ENCODE measurements around the gene SUMO2. TPM values are rescaled to one million over a fixed set of nuclear protein-coding genes. Genes with fewer than 3 reads are reported as not detected.

Gene SUMO2
- total RNA-seq, 1 experiment from 2014 or later = 193 TPM

- peak; percentile 100 for DNase-seq (ENCODE audit: low spot score)
These were observed 58.5 kb downstream of the SUMO2 start for GRCh38 chr17:75124041-75124818.

GRCh38 chr17:75118307-75118706, 64.5 kb downstream of the SUMO2 start:
- no peak for DNase-seq (ENCODE audit: low spot score)

DNA sequence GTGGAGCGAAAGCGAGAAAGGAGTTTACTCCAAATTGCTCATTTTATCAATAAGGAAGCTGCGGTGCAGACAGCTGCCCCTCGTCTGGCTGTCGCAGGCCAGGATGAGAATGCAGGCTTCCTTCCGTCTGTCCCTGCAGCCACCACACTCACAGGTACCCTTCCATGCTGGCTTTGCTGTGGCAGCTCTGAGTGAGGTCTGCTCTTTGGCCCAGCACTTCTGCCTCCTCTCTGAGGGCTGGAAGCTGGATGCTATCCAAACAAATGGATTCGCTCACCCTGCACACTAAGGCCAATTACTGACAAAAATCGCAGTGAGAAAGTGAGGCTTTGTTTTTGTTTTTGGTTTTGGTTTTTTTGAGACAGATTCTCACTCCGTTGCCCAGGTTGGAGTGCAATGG, 66.0 kb downstream of the SUMO2 start:
- DNase-seq (ENCODE audit: low spot score) = no peak

Other genes with a start within 250 kb of the SUMO2 start
- not detected in 2 replicates for gene OTOP3, start 247.1 kb downstream of the SUMO2 start, total RNA-seq (2014; rRNA removed; shearing (Covaris generic))
- 0.15 TPM in 1 of 2 replicates, not detected in the other for gene HID1, start 210.2 kb downstream of the SUMO2 start, total RNA-seq (2014; rRNA removed; shearing (Covaris generic))
- gene CDR2L, start 195.3 kb downstream of the SUMO2 start, total RNA-seq (2014; rRNA removed; shearing (Covaris generic)) = 3.3 and 5.8 TPM in 2 replicates
- gene MRPL58, start 170.3 kb downstream of the SUMO2 start, total RNA-seq (2014; rRNA removed; shearing (Covaris generic)) = 89.4 and 107 TPM in 2 replicates
- 595 and 655 TPM in 2 replicates for gene ATP5PD, start 136.0 kb downstream of the SUMO2 start, total RNA-seq (2014; rRNA removed; shearing (Covaris generic))
- 14.3 and 16.5 TPM in 2 replicates for gene KCTD2, start 135.7 kb downstream of the SUMO2 start, total RNA-seq (2014; rRNA removed; shearing (Covaris generic))
- not detected in 2 replicates for gene SLC16A5, start 95.0 kb downstream of the SUMO2 start, total RNA-seq (2014; rRNA removed; shearing (Covaris generic))
- gene ARMC7, start 73.0 kb downstream of the SUMO2 start, total RNA-seq (2014; rRNA removed; shearing (Covaris generic)) = 4.0 and 5.2 TPM in 2 replicates
- gene NT5C, start 51.2 kb downstream of the SUMO2 start, total RNA-seq (2014; rRNA removed; shearing (Covaris generic)) = 122 and 134 TPM in 2 replicates
- 324 and 466 TPM in 2 replicates for gene JPT1, start 28.4 kb downstream of the SUMO2 start, total RNA-seq (2014; rRNA removed; shearing (Covaris generic))
- 59.3 and 71.5 TPM in 2 replicates for gene NUP85, start 22.7 kb upstream of the SUMO2 start, total RNA-seq (2014; rRNA removed; shearing (Covaris generic))
- 12.7 and 22.2 TPM in 2 replicates for gene GGA3, start 78.6 kb upstream of the SUMO2 start, total RNA-seq (2014; rRNA removed; shearing (Covaris generic))
- 112 and 116 TPM in 2 replicates for gene MRPS7, start 78.9 kb upstream of the SUMO2 start, total RNA-seq (2014; rRNA removed; shearing (Covaris generic))
- 36.0 and 41.6 TPM in 2 replicates for gene MIF4GD, start 88.3 kb upstream of the SUMO2 start, total RNA-seq (2014; rRNA removed; shearing (Covaris generic))
- gene SLC25A19, start 106.5 kb upstream of the SUMO2 start, total RNA-seq (2014; rRNA removed; shearing (Covaris generic)) = 6.8 and 13.1 TPM in 2 replicates
- 83.8 and 107 TPM in 2 replicates for gene GRB2, start 222.7 kb upstream of the SUMO2 start, total RNA-seq (2014; rRNA removed; shearing (Covaris generic))

All from H4 (cell line).